ENCODE measurements around the gene SPC24. TPM values are rescaled to one million over a fixed set of nuclear protein-coding genes. Genes with fewer than 3 reads are reported as not detected.
"Not testable (repeated sequence)": the region's sequence is repeated elsewhere in the genome, so short reads cannot be mapped to it uniquely, and the experiment has no call there.

The SPC24 gene
- total RNA-seq, 1 donor from 2014 or later = 0.98 TPM

DNA sequence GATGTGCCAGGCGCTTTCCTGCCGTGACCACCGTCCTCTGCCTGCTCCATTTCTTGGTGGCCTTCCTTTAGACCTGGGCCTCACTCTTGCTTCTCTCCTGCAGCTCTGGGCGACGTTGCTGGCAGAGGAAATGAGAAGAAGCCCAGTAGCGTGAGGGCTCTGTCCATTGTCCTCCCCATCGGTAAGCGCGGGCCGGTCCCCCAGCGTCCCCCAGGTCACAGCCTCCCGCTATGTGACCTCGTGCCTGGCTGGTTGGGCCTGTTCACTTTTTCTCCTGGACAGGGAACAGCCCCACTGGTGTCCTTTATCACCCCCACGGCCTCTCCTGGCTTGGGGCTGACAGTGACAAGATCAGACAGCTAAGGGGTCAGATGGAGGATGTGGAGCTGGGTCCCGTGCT lies 27.7 kb downstream of the SPC24 start:
- Mint-ChIP-seq H3K4me3 (no peak overlapping the region), H3K4me1 (peaks cover 7% of the 10 kb centered on the region), H3K27me3 (no peaks in the 10 kb centered on the region), H3K36me3 (ENCODE audit: low read depth) (peaks cover 10% of the 10 kb centered on the region), H3K9me3 (no peaks in the 10 kb centered on the region), H3K27ac (no peak overlapping the region)
- TF ChIP-seq, protein P1, sequence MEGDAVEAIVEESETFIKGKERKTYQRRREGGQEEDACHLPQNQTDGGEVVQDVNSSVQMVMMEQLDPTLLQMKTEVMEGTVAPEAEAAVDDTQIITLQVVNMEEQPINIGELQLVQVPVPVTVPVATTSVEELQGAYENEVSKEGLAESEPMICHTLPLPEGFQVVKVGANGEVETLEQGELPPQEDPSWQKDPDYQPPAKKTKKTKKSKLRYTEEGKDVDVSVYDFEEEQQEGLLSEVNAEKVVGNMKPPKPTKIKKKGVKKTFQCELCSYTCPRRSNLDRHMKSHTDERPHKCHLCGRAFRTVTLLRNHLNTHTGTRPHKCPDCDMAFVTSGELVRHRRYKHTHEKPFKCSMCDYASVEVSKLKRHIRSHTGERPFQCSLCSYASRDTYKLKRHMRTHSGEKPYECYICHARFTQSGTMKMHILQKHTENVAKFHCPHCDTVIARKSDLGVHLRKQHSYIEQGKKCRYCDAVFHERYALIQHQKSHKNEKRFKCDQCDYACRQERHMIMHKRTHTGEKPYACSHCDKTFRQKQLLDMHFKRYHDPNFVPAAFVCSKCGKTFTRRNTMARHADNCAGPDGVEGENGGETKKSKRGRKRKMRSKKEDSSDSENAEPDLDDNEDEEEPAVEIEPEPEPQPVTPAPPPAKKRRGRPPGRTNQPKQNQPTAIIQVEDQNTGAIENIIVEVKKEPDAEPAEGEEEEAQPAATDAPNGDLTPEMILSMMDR (IDR thresholded peaks at IDR 0.05) = no peak
- ChIA-PET POLR2A (no interaction called here), CTCF (interaction anchor here (7.7 kb wide), 1 partner anchor 93 kb away, joined by 73 read pairs; no protein-coding TSS in a partner anchor)
- ATAC-seq (ENCODE audit: low read depth) (no peak), DNase-seq (no peak)
- intact Hi-C loops (cut with micrococcal nuclease) = loop anchor here (2.0 kb wide), 1 partner anchor 35 kb away; no protein-coding TSS in a partner anchor

DNA sequence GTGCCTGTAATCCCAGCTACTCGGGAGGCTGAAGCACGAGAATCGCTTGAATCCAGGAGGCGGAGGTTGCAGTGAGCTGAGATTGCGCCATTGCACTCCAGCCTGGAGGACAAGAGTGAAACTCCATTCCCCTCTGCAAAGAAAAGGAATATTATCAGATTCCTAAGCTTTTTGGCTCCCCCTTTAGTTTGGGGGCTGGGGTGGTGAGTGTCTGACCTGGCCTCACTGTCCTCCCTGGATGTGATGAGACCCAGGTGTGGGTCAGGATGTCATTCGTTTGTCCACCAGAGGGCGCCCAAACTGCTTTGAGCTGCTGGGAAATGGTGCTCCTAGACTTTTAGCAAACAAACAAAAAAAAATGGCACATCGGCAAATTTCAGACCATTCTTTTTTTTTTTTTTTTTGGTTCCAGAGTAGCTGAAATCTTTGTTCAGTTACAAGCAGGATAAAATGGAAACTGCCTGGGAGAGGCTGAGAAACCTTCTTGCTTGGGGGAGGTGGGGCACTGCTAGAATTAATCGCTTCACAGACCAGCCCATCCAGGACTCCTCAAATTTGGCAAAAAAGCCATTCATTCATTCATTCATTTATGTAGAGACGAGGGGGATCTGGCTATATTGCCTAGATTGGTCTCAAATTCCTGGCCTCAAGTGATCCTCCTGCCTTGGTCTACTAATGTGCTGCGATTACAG lies 29.4 kb downstream of the SPC24 start:
- ATAC-seq (ENCODE audit: low read depth) (peak; percentile 63), DNase-seq (peak; percentile 54)
- Mint-ChIP-seq H3K4me3 (no peak overlapping the region), H3K27me3 (no peaks in the 10 kb centered on the region), H3K9me3 (no peaks in the 10 kb centered on the region), H3K36me3 (ENCODE audit: low read depth) (peaks cover 6% of the 10 kb centered on the region), H3K4me1 (peaks cover 7% of the 10 kb centered on the region), H3K27ac (no peak overlapping the region)
- TF ChIP-seq, protein P1 (IDR thresholded peaks at IDR 0.05) = peak; percentile 56
- ChIA-PET POLR2A (interaction anchor here (0.6 to 2.8 kb wide), 5 partner anchors 26 to 318 kb away, joined by 4 to 8 read pairs (median 6); no protein-coding TSS in a partner anchor), CTCF (interaction anchor here (0.6 to 7.7 kb wide), 23 partner anchors 12 to 220 kb away, joined by 3 to 73 read pairs (median 3); partner anchors contain the start of genes CCDC159 and TMEM205)
- intact Hi-C loops (cut with micrococcal nuclease) = loop anchor here (1.0 to 2.0 kb wide), 3 partner anchors 33 to 90 kb away; no protein-coding TSS in a partner anchor

DNA sequence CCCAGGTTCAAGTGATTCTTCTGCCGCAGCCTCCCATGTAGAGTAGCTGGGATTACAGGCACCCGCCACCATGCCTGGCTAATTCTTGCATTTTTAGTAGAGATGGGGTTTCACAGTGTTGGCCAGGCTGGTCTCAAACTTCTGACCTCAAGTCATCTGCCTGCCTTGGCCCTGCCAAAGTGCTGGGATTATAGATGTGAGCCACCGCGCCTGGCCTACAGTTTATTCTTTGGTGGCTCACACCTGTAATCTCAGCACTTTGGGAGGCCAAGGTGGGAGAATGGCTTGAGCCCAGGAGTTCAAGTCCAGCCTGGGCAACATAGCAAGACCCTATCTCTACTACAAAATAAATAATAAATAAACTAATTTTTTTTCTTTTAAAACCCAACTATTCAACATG lies 31.4 kb downstream of the SPC24 start:
- intact Hi-C loops (cut with micrococcal nuclease); H3K27me3 Mint-ChIP-seq; H3K4me1 Mint-ChIP-seq; ATAC-seq (ENCODE audit: low read depth); H3K27ac Mint-ChIP-seq; H3K4me3 Mint-ChIP-seq; H3K9me3 Mint-ChIP-seq; DNase-seq: not testable (repeated sequence)
- ChIA-PET CTCF (interaction anchor here (7.7 kb wide), 1 partner anchor 89 kb away, joined by 73 read pairs; no protein-coding TSS in a partner anchor), POLR2A (interaction anchor here (2.8 kb wide), 1 partner anchor 28 kb away, joined by 8 read pairs; no protein-coding TSS in a partner anchor)
- H3K36me3 Mint-ChIP-seq (ENCODE audit: low read depth) = peaks cover 10% of the 10 kb centered on the region

DNA sequence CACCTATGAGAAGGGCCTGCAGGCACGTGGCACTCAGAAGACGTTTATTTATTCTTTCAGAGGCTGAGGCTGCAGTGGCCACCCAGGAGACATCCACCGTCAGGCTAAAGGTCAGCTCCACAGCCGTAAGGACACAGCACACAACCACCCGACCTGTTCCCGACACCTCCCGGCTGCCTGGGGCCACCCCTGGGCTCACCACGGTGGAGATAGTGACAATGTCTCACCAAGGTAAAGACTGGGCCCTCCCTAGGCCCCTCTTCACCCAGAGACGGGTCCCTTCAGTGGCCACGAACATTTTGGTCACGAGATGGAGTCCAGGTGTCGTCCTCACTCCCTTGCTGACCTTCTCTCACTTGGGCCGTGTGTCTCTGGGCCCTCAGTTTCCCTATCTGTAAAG lies 32.5 kb downstream of the SPC24 start:
- intact Hi-C loops (cut with micrococcal nuclease) = no loop called here
- H3K27ac Mint-ChIP-seq = no peak overlapping the region
- no peak for DNase-seq
- no peaks in the 10 kb centered on the region for H3K9me3 Mint-ChIP-seq
- peaks cover 2% of the 10 kb centered on the region for H3K4me1 Mint-ChIP-seq
- no peak for ATAC-seq (ENCODE audit: low read depth)
- no peak overlapping the region for H3K4me3 Mint-ChIP-seq
- TF ChIP-seq, protein P1 (IDR thresholded peaks at IDR 0.05) = no peak
- peaks cover 10% of the 10 kb centered on the region for H3K36me3 Mint-ChIP-seq (ENCODE audit: low read depth)
- no peaks in the 10 kb centered on the region for H3K27me3 Mint-ChIP-seq
- ChIA-PET CTCF (no interaction called here), POLR2A (no interaction called here)

DNA sequence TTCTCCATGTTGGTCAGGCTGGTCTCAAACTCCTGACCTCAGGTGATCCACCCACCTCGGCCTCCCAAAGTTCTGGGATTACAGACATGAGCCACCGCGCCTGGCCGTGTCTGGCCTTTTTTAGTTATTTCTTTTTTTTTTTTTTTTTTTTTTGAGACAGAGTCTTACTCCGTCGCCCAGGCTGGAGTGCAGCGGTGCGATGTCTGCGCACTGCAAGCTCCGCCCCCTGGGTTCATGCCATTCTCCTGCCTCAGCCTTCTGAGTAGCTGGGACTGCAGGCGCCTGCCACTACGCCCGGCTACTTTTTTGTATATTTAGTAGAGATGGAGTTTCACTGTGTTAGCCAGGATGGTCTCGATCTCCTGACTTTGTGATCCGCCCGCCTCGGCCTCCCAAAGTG lies 33.6 kb downstream of the SPC24 start:
- H3K27ac Mint-ChIP-seq; H3K27me3 Mint-ChIP-seq; ATAC-seq (ENCODE audit: low read depth); H3K4me3 Mint-ChIP-seq; H3K4me1 Mint-ChIP-seq; DNase-seq; intact Hi-C loops (cut with micrococcal nuclease); H3K9me3 Mint-ChIP-seq: not testable (repeated sequence)
- ChIA-PET CTCF (interaction anchor here (0.7 kb wide), 1 partner anchor 9 kb away, joined by 3 read pairs; no protein-coding TSS in a partner anchor), POLR2A (interaction anchor here (0.6 to 0.7 kb wide), 2 partner anchors 7 to 113 kb away, joined by 3 to 6 read pairs; no protein-coding TSS in a partner anchor)
- H3K36me3 Mint-ChIP-seq (ENCODE audit: low read depth) = peaks cover 10% of the 10 kb centered on the region

DNA sequence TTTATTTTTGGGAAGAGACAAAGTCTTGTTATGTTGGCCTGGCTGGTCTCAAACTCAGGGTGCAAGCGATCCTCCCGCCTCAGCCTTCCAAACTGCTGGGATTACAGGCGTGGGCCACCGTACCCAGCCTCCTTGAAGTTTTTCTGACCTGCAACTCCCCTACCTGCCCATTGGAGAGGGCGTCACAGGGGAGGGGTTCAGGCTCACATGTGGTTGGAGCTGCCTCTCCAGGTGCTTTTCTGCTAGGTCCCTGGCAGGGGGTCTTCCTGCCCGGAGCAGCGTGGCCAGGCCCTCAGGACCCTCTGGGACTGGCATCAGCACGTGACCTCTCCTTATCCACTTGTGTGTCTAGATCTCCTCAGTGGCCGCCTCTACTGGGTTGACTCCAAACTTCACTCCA lies 39.1 kb downstream of the SPC24 start:
- ATAC-seq (ENCODE audit: low read depth) = no peak
- Mint-ChIP-seq H3K4me3 (no peak overlapping the region), H3K27ac (no peak overlapping the region)

More for the DNA sequence above, 39.1 kb downstream of the SPC24 start:
- POLR2A ChIA-PET = no interaction called here
- no peak for DNase-seq
- intact Hi-C loops (cut with micrococcal nuclease) = no loop called here
- H3K36me3 Mint-ChIP-seq (ENCODE audit: low read depth) = peaks cover 22% of the 10 kb centered on the region
- no peaks in the 10 kb centered on the region for H3K9me3 Mint-ChIP-seq
- CTCF ChIA-PET = no interaction called here
- TF ChIP-seq, protein P1 (IDR thresholded peaks at IDR 0.05) = no peak
- peaks cover 3% of the 10 kb centered on the region for H3K27me3 Mint-ChIP-seq
- H3K4me1 Mint-ChIP-seq = no peaks in the 10 kb centered on the region

Measured in activated B cell treated with CpG ODN at 0.5 μM for 24 hours (primary cell).